Epithelial cell of proximal tubule (primary cell): ENCODE data around the gene ATP6V0A1. TPM values are rescaled to one million over a fixed set of nuclear protein-coding genes. Genes with fewer than 3 reads are reported as not detected.

Experiments used
- DNase-seq: peaks from one replicate; pipeline ENCODE4 v3.0.0-alpha.2; 2011; ENCODE audit warnings: low read depth
- H3K4me3 ChIP-seq: 2 replicates; pipeline ENCODE4 v1.5.1; 2011; ENCODE audit warnings: low read depth, mild to moderate bottlenecking, low read length
- total RNA-seq: library from RNA; depleted of rRNA; stranded (reverse); fragments of >200 nt; gene quantifications from 2 replicates; pipeline ENCODE4 v1.2.3, GENCODE V29; 2015
- TF ChIP-seq, protein P1 (sequence below): conservative IDR thresholded peaks from 2 replicates; pipeline ENCODE4 v1.5.1; 2012; ENCODE audit warnings: low read depth, mild to moderate bottlenecking, low read length

ATP6V0A1 gene
- total RNA-seq, 1 donor from 2014 or later: 32.3 TPM

DNA sequence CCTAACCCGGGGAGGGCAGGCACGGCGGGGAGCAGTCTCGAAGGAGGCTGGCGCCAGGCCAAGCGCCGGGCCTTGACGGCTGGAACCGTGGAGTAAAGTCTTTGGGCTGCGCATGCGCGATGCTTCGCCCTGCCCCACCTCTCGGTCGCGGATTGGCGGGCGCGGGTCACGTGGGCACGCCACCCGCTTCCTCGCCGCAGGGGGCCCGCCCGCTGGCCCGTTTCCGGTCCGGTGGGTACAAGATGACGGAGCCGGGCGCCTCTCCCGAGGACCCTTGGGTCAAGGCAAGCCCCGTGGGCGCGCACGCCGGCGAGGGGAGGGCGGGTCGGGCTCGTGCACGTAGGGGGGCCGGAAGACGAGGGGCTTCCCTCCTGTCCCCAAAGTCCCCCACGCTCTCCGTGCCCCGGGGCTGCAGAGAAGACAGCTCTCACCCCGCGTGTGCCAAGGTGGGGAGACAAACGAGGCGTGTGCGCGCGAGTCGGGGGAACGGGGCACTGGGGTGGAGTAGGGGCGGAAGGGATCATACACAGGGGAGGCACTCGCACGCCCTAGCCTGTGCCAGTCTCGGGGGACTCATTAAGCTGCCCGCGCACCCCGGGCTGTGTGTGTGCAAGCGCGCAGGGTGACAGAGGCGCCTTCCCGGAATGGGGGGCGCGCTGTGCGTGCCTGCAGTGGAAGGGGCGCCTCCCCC is 108.3 kb downstream of the ATP6V0A1 start, which contains the start of gene MLX:
Gene MLX, plus strand, starts transcription at position 218 of the 691 bp plus-strand sequence. Its CDS starts 25 bp downstream, at position 243.
- DNase-seq: no peak
- TF ChIP-seq, protein P1, sequence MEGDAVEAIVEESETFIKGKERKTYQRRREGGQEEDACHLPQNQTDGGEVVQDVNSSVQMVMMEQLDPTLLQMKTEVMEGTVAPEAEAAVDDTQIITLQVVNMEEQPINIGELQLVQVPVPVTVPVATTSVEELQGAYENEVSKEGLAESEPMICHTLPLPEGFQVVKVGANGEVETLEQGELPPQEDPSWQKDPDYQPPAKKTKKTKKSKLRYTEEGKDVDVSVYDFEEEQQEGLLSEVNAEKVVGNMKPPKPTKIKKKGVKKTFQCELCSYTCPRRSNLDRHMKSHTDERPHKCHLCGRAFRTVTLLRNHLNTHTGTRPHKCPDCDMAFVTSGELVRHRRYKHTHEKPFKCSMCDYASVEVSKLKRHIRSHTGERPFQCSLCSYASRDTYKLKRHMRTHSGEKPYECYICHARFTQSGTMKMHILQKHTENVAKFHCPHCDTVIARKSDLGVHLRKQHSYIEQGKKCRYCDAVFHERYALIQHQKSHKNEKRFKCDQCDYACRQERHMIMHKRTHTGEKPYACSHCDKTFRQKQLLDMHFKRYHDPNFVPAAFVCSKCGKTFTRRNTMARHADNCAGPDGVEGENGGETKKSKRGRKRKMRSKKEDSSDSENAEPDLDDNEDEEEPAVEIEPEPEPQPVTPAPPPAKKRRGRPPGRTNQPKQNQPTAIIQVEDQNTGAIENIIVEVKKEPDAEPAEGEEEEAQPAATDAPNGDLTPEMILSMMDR: no peak
- H3K4me3 ChIP-seq: peak within 1 kb of the TSS; percentile 94

DNA sequence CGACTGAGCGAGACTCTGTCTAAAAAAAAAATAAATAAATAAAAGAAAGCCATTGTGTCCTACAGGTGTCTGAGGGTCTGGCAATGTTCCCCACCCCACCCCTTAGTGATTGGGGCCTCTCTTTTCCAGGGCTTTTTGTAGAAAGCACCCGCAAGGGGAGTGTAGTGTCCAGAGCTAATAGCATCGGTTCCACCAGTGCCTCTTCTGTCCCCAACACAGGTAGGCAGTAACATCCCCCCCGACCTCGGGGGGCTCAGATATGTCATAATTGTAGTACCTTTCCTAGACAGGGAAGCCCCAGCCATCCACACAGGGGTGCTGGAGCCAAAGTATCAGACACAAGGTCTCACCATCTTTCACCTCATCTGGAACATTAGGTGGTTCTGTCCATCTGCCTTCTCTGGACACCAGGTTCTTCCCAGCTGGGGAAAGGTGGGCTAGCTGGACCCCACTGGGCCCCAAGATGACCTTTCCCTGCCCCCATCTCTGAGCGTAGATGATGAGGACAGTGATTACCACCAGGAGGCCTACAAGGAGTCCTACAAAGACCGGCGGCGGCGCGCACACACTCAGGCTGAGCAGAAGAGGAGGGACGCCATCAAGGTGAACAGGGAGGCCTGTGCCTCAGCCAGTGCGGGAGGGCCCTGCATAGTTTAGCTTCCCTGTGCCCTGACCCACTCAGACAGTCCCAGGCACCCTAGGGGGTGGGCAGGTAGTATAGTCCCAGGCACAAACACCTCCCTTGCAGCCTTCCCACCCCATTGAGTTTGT is 109.8 kb downstream of the ATP6V0A1 start:
- TF ChIP-seq, protein P1: no peak
- no peak overlapping the region for H3K4me3 ChIP-seq
- no peak for DNase-seq

DNA sequence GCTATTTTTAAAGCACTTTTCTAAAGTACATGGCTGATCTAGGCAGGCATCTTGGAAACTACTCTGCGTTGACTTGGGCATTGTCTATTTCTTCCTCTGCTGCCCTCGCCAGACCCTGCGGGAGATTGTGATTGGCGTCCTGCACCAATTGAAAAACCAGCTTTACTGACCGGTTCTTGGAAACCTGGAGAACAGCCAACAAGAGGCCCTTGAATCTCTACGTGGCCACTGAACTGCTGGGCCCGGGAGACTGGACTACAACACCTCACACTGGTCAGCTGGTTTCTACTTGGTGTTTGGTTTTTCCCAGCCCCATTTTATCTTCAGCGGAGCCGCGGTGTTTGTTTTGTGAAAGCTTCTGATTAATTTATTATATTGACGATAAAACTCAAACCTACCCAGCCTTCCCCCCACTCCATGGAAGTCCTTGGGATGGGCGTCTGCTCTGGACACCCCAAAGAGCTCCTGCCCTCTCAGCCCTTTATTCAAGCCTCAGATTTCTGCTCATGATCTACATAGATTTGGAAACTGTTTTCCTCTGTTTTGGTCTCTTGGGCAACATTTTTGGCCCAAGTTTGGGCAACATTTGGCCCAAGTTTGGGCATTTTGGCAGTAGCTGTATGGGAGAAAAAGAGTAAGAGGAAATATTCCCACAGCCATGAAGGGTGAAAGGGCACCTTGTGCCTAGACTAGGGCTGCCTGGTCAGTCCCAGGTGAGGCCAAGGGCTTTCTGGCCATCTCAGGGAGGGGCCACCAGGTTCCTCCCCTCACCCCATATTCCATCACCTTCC is 113.0 kb downstream of the ATP6V0A1 start:
- TF ChIP-seq, protein P1: no peak
- no peak overlapping the region for H3K4me3 ChIP-seq
- no peak for DNase-seq

Other genes with a start within 250 kb of the ATP6V0A1 start
- gene STAT5B, start 182.5 kb upstream of the ATP6V0A1 start, total RNA-seq: 16.0 and 19.5 TPM in 2 replicates
- gene STAT5A, start 170.4 kb upstream of the ATP6V0A1 start, total RNA-seq: 10.9 and 11.3 TPM in 2 replicates
- 63.0 and 82.0 TPM in 2 replicates for gene STAT3, start 70.4 kb upstream of the ATP6V0A1 start, total RNA-seq
- 184 and 265 TPM in 2 replicates for gene CAVIN1, start 35.6 kb upstream of the ATP6V0A1 start, total RNA-seq
- 25.2 and 28.8 TPM in 2 replicates for gene NAGLU, start 77.4 kb downstream of the ATP6V0A1 start, total RNA-seq
- gene HSD17B1, start 94.0 kb downstream of the ATP6V0A1 start, total RNA-seq: 0.75 and 0.94 TPM in 2 replicates
- gene COASY, start 103.3 kb downstream of the ATP6V0A1 start, total RNA-seq: 49.4 and 58.2 TPM in 2 replicates
- 15.7 and 47.6 TPM in 2 replicates for gene MLX, start 108.2 kb downstream of the ATP6V0A1 start, total RNA-seq
- 23.8 and 25.9 TPM in 2 replicates for gene PSMC3IP, start 118.9 kb downstream of the ATP6V0A1 start, total RNA-seq
- 38.0 and 38.2 TPM in 2 replicates for gene RETREG3, start 150.5 kb downstream of the ATP6V0A1 start, total RNA-seq
- gene TUBG1, start 150.8 kb downstream of the ATP6V0A1 start, total RNA-seq: 96.1 and 142 TPM in 2 replicates
- 8.2 and 14.2 TPM in 2 replicates for gene TUBG2, start 200.4 kb downstream of the ATP6V0A1 start, total RNA-seq
- 8.5 and 19.1 TPM in 2 replicates for gene PLEKHH3, start 218.1 kb downstream of the ATP6V0A1 start, total RNA-seq
- gene CCR10, start 223.0 kb downstream of the ATP6V0A1 start, total RNA-seq: 3.0 and 6.5 TPM in 2 replicates
- gene CNTNAP1, start 223.7 kb downstream of the ATP6V0A1 start, total RNA-seq: 4.1 and 11.8 TPM in 2 replicates